Panc1 (cell line): ENCODE data around the gene ALDH1A1. TPM values are rescaled to one million over a fixed set of nuclear protein-coding genes. Genes with fewer than 3 reads are reported as not detected.

Experiments
- ATAC-seq: fragments of 200-7000 bp; cut with Tn5 transposase; 2 replicates; pipeline ENCODE4 v1.9.1; 2020; ENCODE audit warnings: mild to moderate bottlenecking, moderate library complexity
- BruUV-seq: library from RNA; stranded (reverse); fragments of 400-500 nt; replicated peaks from 2 replicates; lab custom pipeline; 2021; lab: Mats Ljungman, UMichigan
- CTCF ChIA-PET: fragments of 300-600 bp; sonication (Branson Sonifier 250); formaldehyde crosslinking; loops from one replicate; lab custom pipeline; 2022; ENCODE audit warnings: antibody characterized with exemption; lab: Charles Lee
- POLR2A ChIA-PET: fragments of 300-600 bp; sonication (Branson Sonifier 250); formaldehyde crosslinking; loops from one replicate; lab custom pipeline; 2022; ENCODE audit warnings: antibody characterized with exemption; lab: Charles Lee
- DNase-seq: peaks from one replicate; pipeline ENCODE4 v3.0.0-alpha.2; 2010; ENCODE audit warnings: low read depth, low spot score
- H3K27ac ChIP-seq: 2 replicates; pipeline ENCODE4 v1.5.1; 2011; ENCODE audit warnings: mild to moderate bottlenecking, low read length, inconsistent platforms
- H3K27me3 ChIP-seq: fragments of 200-500 bp; sonication (Bioruptor generic); 2 replicates; pipeline ENCODE4 v1.6.0; 2014; ENCODE audit warnings: low read length, inconsistent platforms; ENCODE audit not compliant: control insufficient read depth, insufficient read depth
- H3K36me3 ChIP-seq: fragments of 200-500 bp; sonication (Bioruptor generic); 2 replicates; pipeline ENCODE4 v1.5.1; 2014; ENCODE audit warnings: inconsistent platforms, mild to moderate bottlenecking, low read length, moderate library complexity; ENCODE audit not compliant: control insufficient read depth, insufficient read depth
- H3K4me1 ChIP-seq: 2 replicates; pipeline ENCODE4 v1.5.1; 2011; ENCODE audit warnings: inconsistent platforms, mild to moderate bottlenecking, low read length, moderate library complexity; ENCODE audit not compliant: control insufficient read depth, insufficient read depth
- H3K4me3 ChIP-seq, 2 experiments: 2 replicates each; pipeline ENCODE4 v1.5.1; 2011 to 2012; ENCODE audit warnings: low read depth in 2 of 2, low read length in 2 of 2, mild to moderate bottlenecking in 2 of 2, inconsistent platforms in 1 of 2, moderate library complexity in 1 of 2
- H3K9me3 ChIP-seq: fragments of 200-500 bp; sonication (Bioruptor generic); 2 replicates; pipeline ENCODE4 v1.5.1; 2014; ENCODE audit warnings: low read depth, mild to moderate bottlenecking, inconsistent platforms, low read length, moderate library complexity; ENCODE audit not compliant: control insufficient read depth, insufficient read depth
- CTCF ChIP-seq: fragments of 450-650 bp; IDR thresholded peaks from 2 replicates; pipeline ENCODE4 v1.5.1; 2017; ENCODE audit warnings: mild to moderate bottlenecking
- POLR2AphosphoS5 ChIP-seq: IDR thresholded peaks from 2 replicates; pipeline ENCODE4 v1.6.1; 2012; ENCODE audit warnings: mild to moderate bottlenecking, low read depth, low read length, moderate library complexity
- REST ChIP-seq, 2 experiments: IDR thresholded peaks; 2 replicates each; pipeline ENCODE4 v1.6.1; 2011 to 2012; ENCODE audit warnings: low read depth in 2 of 2, control low read depth in 1 of 2, low read length in 1 of 2, mild to moderate bottlenecking in 1 of 2, moderate library complexity in 1 of 2; ENCODE audit not compliant: insufficient read depth in 1 of 2
- SIN3A ChIP-seq: IDR thresholded peaks from 2 replicates; pipeline ENCODE4 v1.6.1; 2012; ENCODE audit warnings: low read depth, mild to moderate bottlenecking, low read length, moderate library complexity, borderline replicate concordance; ENCODE audit not compliant: insufficient read depth
- TCF7L2 ChIP-seq: IDR thresholded peaks from 2 replicates; pipeline ENCODE4 v1.6.1; 2011; ENCODE audit warnings: mild to moderate bottlenecking, low read depth, low read length, inconsistent platforms
- in situ Hi-C: cut with HindIII; loops from 2 replicates; pipeline ENCODE4 v1.10.0; 2016; ENCODE audit warnings: low sequenced_read_pairs, low pct_unique_long_range_greater_than_20kb
- intact Hi-C: fragments of 100-400 bp; cut with micrococcal nuclease; formaldehyde crosslinking; loops from one replicate; pipeline ENCODE4 v1.10.0; 2022; ENCODE audit not compliant: unreplicated experiment
- total RNA-seq: library from RNA; stranded (reverse); gene quantifications from one replicate; pipeline ENCODE4 v1.2.1, GENCODE V29; 2021; ENCODE audit not compliant: unreplicated experiment

The ALDH1A1 gene
- total RNA-seq, 1 experiment from 2014 or later = 0.54 TPM

GRCh38 chr9:72990397-72991182 is 37.7 kb upstream of the ALDH1A1 start:
- ATAC-seq = no peak
- TF ChIP-seq TCF7L2 = no peak
- TF ChIP-seq SIN3A = no peak
- no peak for TF ChIP-seq POLR2AphosphoS5
- no peak for TF ChIP-seq REST (IDR thresholded peaks at IDR 0.05; ENCODE audit: insufficient read depth in 1 of 2, low read depth in 2 of 2, low read length in 1 of 2)
- TF ChIP-seq CTCF = no peak
- CTCF ChIA-PET = no interaction called here

GRCh38 chr9:72986522-72987116 is 33.8 kb upstream of the ALDH1A1 start:
- ChIA-PET CTCF (no interaction called here), POLR2A (no interaction called here)
- Histone ChIP-seq H3K9me3 (no peaks in the 10 kb centered on the region), H3K27me3 (no peaks in the 10 kb centered on the region), H3K27ac (no peak overlapping the region), H3K4me3 (no peak overlapping the region), H3K36me3 (no peaks in the 10 kb centered on the region), H3K4me1 (no peaks in the 10 kb centered on the region)
- intact Hi-C loops (no loop called here), in situ Hi-C loops (no loop called here)
- BruUV-seq = no TSS peak
- ATAC-seq (no peak), DNase-seq (no peak)
- TF ChIP-seq SIN3A (no peak), REST (IDR thresholded peaks at IDR 0.05; ENCODE audit: insufficient read depth in 1 of 2, low read depth in 2 of 2, low read length in 1 of 2) (no peak), POLR2AphosphoS5 (no peak), CTCF (no peak), TCF7L2 (no peak)

More at GRCh38 chr9:72990397-72991182, 37.7 kb upstream of the ALDH1A1 start:
- intact Hi-C loops = no loop called here
- Histone ChIP-seq H3K9me3 (no peaks in the 10 kb centered on the region), H3K4me3 (no peak overlapping the region), H3K27ac (no peak overlapping the region), H3K4me1 (no peaks in the 10 kb centered on the region), H3K27me3 (no peaks in the 10 kb centered on the region), H3K36me3 (no peaks in the 10 kb centered on the region)
- DNase-seq = no peak
- no TSS peak for BruUV-seq
- in situ Hi-C loops = no loop called here
- POLR2A ChIA-PET = no interaction called here
